AG10803 (cell line): Measurements from ENCODE around the gene LBR.

Experiments
- DNase-seq: peaks from one replicate; pipeline ENCODE4 v3.0.0; 2010; ENCODE audit warnings: low read depth
- H3K4me3 ChIP-seq: 2 replicates; pipeline ENCODE4 v1.5.1; 2011; ENCODE audit warnings: mild to moderate bottlenecking, low read length, control low read depth
- TF ChIP-seq, protein P1 (sequence below): conservative IDR thresholded peaks from 2 replicates; pipeline ENCODE4 v1.5.1; 2011; ENCODE audit warnings: mild to moderate bottlenecking, low read length, control low read depth, inconsistent platforms

LBR gene

DNA sequence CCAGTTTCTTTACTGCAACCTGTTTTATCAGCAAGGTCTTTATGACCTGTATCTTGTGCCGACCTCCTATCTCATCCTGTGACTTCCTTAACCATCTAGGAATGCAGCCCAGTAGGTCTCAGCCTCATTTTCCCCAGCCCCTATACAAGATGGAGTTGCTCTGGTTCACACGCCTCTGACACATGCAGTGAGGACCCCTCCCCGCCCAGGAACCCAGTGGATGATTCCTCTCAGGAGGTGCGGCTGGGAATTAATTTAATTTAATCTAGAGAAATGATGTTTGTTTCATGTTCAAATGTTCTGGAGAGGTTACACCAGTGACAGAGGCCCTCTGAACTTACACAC, 39.0 kb upstream of the LBR start:
- no peak overlapping the region for H3K4me3 ChIP-seq
- no peak for DNase-seq
- TF ChIP-seq, protein P1, sequence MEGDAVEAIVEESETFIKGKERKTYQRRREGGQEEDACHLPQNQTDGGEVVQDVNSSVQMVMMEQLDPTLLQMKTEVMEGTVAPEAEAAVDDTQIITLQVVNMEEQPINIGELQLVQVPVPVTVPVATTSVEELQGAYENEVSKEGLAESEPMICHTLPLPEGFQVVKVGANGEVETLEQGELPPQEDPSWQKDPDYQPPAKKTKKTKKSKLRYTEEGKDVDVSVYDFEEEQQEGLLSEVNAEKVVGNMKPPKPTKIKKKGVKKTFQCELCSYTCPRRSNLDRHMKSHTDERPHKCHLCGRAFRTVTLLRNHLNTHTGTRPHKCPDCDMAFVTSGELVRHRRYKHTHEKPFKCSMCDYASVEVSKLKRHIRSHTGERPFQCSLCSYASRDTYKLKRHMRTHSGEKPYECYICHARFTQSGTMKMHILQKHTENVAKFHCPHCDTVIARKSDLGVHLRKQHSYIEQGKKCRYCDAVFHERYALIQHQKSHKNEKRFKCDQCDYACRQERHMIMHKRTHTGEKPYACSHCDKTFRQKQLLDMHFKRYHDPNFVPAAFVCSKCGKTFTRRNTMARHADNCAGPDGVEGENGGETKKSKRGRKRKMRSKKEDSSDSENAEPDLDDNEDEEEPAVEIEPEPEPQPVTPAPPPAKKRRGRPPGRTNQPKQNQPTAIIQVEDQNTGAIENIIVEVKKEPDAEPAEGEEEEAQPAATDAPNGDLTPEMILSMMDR = no peak

DNA sequence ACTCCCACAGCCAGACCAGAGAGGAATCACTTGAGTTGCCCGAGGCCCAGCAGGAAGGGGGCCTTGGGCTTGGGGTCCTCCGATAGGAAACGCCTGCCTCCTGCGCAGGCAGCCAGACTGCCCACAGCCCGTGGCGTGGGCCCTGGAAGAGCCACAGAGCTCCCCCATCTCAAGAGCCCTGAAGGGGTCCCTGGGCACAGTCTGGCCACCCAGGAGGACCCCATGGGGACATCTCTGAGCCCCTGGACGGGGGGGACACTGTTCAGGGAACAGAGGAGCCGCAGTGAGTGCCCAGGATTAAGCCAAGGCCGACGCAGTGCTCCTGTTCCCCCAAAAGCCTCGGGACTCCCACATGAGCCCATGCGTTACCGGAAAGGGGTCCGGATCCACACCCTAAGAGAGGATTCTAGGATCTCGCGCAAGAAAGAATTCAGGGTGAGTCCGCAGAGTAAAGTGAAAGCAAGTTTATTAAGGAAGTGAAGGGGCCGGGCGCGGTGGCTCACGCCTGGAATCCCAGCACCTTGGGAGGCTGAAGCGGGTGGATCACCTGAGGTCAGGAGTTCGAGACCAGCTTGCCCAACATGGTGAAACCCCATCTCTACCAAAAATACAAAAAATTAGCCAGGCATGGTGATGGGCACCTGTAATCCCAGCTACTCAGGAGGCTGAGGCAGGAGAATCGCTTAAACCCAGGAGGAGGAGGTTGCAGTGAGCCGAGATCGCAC, 38.1 kb upstream of the LBR start:
- DNase-seq = no peak
- no peak overlapping the region for H3K4me3 ChIP-seq
- TF ChIP-seq, protein P1 = no peak

DNA sequence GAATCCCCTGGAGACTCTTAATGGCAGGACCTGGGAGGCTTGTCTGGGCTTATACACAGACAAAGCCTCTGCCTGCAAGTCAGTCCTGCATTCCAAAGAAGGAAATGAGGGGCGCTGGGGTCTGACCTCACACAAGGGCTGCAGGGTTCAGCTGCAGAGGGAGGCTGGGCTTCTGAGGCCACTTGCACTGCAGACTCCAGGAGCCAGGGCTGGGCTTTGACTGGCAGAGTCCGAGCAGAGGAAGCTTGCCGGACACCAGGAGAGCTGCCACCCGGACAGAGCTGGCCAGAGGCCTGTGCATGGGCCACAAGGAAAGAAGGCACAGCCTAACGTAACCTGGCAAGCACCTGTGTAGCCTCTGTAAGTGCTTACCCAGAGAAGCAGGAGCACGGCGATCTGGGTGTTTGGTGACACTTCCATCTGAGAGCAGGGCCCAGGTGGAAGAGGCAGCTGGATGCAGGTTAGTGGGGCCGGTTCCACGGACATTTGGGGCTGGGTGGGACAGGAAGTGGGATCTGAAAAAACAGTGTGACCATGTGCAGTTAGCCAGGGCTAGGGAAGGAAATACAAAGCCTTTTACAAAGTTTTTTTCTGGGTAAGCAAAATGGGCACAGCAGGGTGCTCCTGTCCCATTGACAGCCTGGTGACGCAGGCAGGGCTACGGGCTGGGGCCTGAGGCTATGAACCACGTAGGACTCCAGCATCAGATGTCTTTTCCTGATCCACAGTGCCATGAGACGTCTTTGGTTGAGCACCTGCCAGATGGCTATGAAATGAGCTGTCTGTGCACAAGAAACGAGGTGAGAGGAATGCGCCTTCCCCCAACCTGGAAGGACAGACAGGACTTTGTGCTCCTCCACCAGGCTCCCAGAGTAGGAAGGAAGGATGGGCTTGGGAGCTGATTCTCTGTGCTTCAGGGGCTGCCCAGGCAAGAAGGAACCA, 37.3 kb upstream of the LBR start:
- H3K4me3 ChIP-seq = no peak overlapping the region
- TF ChIP-seq, protein P1 = no peak
- no peak for DNase-seq

DNA sequence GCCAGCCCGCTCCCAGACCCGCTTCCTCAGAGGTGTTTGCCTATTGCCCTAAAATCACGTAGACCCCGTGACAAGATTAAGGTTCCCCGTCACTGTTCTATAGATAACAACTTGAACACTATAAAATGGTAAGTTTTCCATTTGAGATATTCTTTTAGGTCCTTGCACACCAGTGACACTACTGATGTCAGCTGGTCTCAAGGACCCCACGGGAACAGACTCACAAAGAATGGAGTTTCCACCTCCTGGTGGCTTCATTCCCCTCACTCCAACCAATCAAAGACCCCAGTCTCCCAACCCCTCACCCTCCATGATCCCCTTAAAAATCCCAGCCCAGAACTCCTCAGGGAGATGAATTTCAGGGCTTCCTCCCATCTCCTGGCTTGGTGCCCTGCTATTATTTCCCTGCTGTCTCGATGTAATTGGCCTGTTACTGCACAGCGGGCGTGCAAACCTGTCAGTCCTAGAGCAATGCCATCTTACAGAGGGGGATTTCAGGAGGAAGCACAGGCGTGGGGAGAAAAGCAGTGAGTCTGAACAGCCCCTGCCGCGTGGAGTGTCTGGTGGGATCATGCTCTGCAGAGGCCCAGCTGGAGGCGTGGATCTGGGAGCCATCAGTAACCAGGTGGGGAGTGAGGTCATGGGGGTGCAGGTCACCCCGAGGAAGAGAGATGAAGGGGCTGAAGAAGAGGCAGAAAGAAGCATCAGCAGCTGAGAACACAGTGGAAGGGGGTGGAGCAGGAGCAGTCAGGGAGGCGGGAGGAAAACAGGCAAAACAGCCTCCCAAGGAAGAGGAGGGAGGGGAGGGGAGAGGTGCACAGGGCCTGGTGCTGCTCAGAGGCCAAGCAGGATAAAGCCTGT, 35.1 kb upstream of the LBR start:
- DNase-seq = no peak
- no peak overlapping the region for H3K4me3 ChIP-seq
- TF ChIP-seq, protein P1 = no peak

DNA sequence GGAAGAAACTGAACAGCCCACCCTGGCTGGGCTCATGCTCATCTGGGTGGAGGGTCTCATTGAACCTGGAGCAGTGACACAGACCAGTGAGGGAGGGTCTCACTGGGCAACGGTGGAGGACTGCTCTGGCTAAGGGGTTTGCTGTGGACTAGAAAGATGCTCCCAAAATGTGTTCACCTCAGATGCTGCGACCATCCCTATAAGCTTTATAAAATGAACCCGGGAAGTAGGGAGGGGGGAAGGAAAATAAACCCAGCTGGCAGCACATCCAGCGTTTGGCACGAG, 34.5 kb upstream of the LBR start:
- DNase-seq = no peak
- H3K4me3 ChIP-seq = no peak overlapping the region
- TF ChIP-seq, protein P1 = no peak

DNA sequence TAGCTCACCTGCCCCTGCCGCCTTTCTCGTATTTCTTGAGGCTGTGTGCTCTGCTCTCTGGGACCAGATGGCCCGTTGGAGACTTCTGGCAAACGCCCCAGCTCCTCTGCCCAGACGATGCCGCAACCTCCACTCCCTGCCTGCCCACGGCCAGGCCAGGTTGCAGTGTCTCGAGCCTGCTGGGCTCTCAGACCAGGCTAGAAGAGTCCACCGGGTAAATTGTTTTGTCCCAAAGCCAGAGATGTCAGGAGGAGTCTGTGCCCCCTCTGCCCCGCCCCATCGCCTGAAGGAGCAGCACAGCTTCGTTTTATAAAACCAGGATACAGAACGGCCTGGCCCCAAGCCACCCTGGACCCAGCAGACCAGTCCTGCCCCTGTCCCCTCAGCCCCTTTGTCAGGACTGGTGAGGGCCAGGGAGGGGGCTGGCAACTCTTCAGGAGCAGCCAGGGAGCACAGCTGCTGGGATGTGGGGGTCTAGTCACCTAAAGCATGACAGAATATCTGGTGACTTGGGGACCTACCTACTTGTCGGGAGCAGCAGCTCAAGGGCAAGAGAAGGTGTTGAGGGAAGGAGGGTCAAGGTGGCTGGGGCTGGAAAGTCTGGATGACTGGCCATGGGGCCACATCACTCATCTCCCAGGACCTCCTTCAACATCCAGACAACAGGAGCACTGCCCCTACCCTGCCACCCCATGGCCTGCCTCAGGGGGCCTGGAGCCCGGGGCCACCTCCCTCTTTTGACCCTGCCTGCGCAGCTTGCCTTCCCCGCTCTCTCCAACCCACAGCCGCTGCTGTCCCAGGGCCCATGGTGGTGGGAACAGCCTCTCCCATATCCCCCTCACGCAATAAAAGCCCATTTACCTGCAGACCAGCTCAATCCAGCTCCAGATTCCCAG, 33.9 kb upstream of the LBR start:
- TF ChIP-seq, protein P1 = no peak
- H3K4me3 ChIP-seq = no peak overlapping the region
- peak; percentile 37 for DNase-seq
